Rectal smooth muscle tissue (tissue), 1 donor: ENCODE results near the gene CTAGE9.
"Not testable (repeated sequence)": the region's sequence is repeated elsewhere in the genome, so short reads cannot be mapped to it uniquely, and the experiment has no call there.

ENCODE experiments used
- H3K27ac ChIP-seq: one replicate; pipeline ENCODE4 v1.7.0; 2013; ENCODE audit warnings: low read depth, low read length, inconsistent platforms
- H3K27me3 ChIP-seq: one replicate; pipeline ENCODE4 v1.7.0; 2013; ENCODE audit warnings: low read length; ENCODE audit not compliant: control insufficient read depth, insufficient read depth
- H3K36me3 ChIP-seq: one replicate; pipeline ENCODE4 v1.7.0; 2013; ENCODE audit warnings: low read length; ENCODE audit not compliant: control insufficient read depth, insufficient read depth
- H3K4me1 ChIP-seq: one replicate; pipeline ENCODE4 v1.7.0; 2013; ENCODE audit warnings: low read length; ENCODE audit not compliant: control insufficient read depth, insufficient read depth
- H3K4me3 ChIP-seq: one replicate; pipeline ENCODE4 v1.7.0; 2013; ENCODE audit warnings: low read length
- H3K9ac ChIP-seq: one replicate; pipeline ENCODE4 v1.7.0; 2013; ENCODE audit warnings: low read length

The CTAGE9 gene

DNA sequence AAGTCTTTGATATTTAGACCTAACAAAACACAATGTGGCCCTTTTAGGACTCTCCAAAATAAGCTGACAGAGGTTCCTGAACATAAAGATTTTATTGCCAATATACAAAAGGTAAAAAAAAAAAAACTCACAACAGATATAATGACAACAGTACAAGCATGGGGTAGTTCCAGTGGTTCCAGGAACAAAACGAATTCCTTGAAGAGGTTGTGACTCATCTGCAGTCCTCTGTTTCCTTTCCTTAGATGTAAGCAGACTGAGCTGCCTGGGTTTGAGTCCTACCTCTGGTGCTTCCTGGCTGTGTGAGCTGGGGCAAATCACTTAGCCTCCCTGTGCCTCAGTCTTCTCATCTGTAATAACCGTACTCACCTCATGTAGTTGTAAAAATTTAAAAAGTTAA, 13.3 kb upstream of the CTAGE9 start:
- Histone ChIP-seq H3K4me3 (no peak overlapping the region), H3K9ac (no peak overlapping the region), H3K27ac (no peak overlapping the region), H3K36me3 (peaks cover 4% of the 10 kb centered on the region), H3K4me1 (no peaks in the 10 kb centered on the region), H3K27me3 (no peaks in the 10 kb centered on the region)

DNA sequence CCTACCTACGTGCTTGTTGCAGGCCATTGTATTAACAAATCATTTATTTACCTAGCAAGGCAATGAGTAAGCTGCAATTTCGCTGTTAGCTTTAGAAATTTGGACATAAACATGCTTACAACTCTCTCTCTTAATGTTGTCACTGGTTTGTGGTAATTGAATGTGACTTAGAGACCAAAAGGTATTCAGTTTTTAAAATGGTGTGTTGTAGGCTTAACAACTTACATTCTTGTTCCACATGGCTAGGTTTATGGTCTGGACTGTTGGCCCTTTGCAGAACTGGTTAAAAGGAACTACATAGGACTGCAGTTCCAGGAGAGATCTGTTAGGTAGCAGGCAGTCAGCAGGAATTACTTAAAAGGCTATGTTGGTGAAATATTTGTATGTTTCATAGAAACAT, 10.3 kb upstream of the CTAGE9 start:
- Histone ChIP-seq H3K9ac (no peak overlapping the region), H3K4me3 (no peak overlapping the region), H3K36me3 (peaks cover 4% of the 10 kb centered on the region), H3K4me1 (no peaks in the 10 kb centered on the region), H3K27ac (no peak overlapping the region), H3K27me3 (no peaks in the 10 kb centered on the region)

DNA sequence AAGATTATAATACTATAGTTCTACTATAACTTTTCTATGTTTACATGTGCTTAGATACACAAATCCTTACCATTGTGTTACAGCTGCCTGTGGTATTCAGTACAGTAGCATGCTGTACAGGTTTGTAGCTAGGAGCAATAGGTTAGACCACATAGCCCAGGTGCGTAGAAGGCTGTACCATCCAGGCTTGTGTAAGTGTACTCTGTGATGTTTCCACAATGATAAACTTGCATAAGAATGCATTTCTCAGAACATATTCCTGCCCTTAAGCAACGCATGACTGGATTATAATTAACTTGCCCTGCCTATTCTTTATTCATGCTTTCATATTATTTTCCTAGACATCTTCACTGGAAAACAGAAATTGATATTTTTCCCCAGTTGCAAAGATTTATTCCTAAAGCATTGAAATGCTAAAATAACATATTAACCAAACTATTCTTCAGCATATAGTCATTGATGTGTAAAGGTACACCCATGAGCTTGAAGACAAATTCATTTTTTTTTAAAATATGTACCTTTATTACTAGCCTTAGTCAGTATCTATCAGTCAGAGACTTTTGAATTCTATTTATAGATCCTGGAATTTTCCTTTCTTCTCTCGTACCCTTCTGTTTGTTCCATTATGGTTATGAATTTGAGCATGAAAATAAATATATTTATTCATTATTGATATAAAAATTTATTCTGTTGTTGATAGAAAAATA, 7.2 kb upstream of the CTAGE9 start:
- no peak overlapping the region for H3K27ac ChIP-seq
- no peak overlapping the region for H3K9ac ChIP-seq
- H3K4me1 ChIP-seq: no peaks in the 10 kb centered on the region
- no peak overlapping the region for H3K4me3 ChIP-seq
- no peaks in the 10 kb centered on the region for H3K27me3 ChIP-seq
- H3K36me3 ChIP-seq: peaks cover 4% of the 10 kb centered on the region

DNA sequence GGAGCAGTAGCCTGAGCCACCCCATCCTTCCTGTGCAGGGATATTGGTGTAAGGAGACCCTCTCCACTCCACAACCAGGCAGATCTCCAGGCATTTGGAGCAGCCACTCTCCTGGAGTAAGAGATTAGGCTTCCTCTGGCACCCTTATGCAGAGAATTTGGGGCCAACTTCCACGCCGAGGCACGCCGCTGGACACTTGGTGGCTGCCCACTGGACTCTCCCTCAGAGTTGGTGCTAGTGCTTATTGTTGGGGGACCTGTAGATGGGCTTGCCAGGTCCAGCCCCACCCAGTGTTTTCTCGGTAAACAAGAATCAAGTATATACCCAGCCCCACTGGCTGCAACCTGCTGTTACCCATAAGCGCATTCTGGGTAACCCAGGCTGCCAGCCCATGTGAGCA, 4.8 kb upstream of the CTAGE9 start:
- H3K36me3 ChIP-seq, H3K27me3 ChIP-seq, H3K4me3 ChIP-seq, H3K27ac ChIP-seq, H3K9ac ChIP-seq, H3K4me1 ChIP-seq: not testable (repeated sequence)

DNA sequence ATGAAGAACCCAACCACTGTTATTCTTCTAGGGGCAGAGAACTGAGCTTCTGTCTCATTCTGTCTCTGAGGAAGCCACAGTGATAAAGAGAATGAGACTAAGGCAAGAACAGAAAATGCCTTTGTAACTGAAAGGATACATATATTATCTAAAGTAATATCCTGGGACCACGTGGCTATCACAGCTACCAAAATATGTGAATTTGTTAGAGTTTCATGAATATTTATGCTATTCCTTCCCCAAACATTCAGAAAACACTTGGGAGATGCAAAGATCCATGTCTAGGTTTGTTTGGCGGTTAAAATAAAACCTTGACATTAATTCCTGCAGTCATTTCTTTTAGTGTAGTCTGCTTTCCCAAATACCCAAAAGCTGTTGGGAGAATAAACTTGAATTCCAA, 6.9 kb downstream of the CTAGE9 start:
- H3K27me3 ChIP-seq, H3K4me1 ChIP-seq, H3K9ac ChIP-seq: not testable (repeated sequence)

DNA sequence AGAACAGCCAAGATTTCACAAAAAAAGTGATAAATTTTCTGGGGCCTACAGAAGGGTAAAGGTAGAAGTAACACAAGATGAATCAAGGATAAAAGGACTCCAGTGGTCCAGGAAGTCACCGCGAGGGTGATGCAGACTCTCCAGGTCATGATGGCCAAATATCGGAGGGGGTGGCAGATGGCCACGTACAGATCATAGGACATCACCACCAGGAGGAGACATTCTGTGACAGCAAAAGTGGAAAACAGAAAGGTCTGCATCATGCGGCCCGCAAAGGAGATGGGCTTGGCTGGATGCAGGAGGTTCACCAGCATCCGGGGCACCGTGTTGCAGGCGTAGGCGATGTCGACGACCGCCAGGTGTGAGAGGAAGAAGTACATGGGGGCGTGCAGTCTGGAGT, 10.0 kb downstream of the CTAGE9 start:
- H3K9ac ChIP-seq, H3K4me3 ChIP-seq, H3K36me3 ChIP-seq, H3K4me1 ChIP-seq, H3K27me3 ChIP-seq, H3K27ac ChIP-seq: not testable (repeated sequence)

More for the DNA sequence above, 6.9 kb downstream of the CTAGE9 start:
- H3K27ac ChIP-seq, H3K36me3 ChIP-seq, H3K4me3 ChIP-seq: not testable (repeated sequence)

DNA sequence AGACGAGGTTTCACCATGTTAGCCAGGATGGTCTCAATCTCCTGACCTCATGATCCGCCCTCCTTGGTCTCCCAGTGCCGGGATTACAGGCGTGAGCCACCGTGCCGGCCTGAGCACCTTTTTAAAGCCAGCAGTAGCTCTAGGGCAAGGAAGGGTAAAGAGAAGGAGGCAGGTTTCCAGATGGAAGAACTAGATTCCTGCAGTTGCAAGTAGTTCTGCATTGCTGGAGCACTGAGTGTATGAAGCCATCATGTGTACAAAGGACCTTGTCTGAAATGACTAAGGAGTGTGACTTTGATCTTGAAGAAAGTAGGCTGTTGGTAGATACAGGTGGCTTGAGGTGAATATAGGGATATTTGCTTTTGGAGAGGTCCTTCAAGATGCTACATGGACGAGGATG, 13.9 kb downstream of the CTAGE9 start:
- Histone ChIP-seq H3K27ac (no peak overlapping the region), H3K36me3 (no peaks in the 10 kb centered on the region), H3K4me1 (no peaks in the 10 kb centered on the region), H3K9ac (no peak overlapping the region), H3K4me3 (no peak overlapping the region), H3K27me3 (no peaks in the 10 kb centered on the region)

DNA sequence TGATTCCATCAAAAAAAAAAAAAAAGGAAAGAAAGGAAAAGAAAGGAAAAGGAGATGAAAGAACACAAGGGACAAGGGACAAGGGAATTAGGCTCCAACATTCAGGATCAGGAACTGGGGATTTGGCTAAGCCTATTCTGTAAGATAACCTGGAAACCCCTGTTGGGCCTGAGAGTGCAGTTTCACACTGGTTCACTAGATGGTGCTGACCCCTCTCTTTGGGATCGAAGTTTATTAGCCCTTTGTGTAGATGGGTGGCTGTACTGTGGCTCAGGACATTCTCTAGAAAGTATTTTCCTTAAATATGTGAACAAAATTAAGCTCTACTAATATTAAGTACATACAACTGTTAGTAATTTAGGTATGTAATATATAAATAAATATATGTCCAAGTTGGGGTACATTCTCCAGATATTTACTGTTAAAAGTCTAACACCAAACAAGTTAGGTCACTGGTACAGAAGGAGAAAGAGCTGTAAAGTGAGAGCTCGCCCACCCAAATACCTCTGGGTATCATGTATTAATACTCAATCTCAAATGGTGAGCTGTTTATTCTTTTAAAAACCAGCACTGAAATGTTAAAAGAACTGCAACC, 15.9 kb downstream of the CTAGE9 start:
- H3K36me3 ChIP-seq: no peaks in the 10 kb centered on the region
- no peaks in the 10 kb centered on the region for H3K27me3 ChIP-seq
- H3K4me1 ChIP-seq: no peaks in the 10 kb centered on the region
- H3K4me3 ChIP-seq: no peak overlapping the region
- H3K27ac ChIP-seq: no peak overlapping the region
- H3K9ac ChIP-seq: no peak overlapping the region

DNA sequence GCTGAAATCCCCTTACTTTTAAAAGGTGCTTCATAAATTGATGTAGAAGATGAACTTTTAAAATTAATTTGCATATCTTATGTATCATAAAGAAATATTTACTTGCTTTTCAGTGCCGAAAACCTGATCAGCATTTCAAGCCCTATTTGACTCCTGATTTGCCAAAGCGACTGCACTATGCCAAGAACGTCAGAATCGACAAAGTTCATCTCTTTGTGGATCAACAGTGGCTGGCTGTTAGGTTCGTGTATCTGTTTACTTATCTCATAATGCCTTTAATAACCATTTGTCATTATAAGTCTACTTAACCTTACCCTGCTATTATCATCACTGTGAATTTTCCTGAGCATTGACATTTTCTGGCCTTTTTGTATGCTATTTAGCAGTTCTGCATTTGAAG, 17.4 kb downstream of the CTAGE9 start:
- Histone ChIP-seq H3K4me3 (no peak overlapping the region), H3K9ac (no peak overlapping the region), H3K27ac (no peak overlapping the region), H3K4me1 (no peaks in the 10 kb centered on the region), H3K36me3 (no peaks in the 10 kb centered on the region), H3K27me3 (no peaks in the 10 kb centered on the region)

DNA sequence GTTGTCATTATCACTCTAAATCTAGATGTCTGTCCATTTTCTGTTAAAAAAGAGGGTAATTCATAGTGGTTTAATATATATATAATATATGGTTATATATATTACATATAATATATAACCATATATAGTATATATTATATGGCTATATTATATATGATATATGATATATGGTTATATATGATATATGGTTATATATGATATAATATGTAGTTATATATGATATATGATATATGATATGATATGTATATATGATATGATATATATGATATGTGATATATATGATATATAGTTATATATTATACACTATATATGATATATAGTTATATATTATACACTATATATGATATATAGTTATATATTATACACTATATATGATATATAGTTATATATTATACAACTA, 18.2 kb downstream of the CTAGE9 start:
- no peak overlapping the region for H3K4me3 ChIP-seq

DNA sequence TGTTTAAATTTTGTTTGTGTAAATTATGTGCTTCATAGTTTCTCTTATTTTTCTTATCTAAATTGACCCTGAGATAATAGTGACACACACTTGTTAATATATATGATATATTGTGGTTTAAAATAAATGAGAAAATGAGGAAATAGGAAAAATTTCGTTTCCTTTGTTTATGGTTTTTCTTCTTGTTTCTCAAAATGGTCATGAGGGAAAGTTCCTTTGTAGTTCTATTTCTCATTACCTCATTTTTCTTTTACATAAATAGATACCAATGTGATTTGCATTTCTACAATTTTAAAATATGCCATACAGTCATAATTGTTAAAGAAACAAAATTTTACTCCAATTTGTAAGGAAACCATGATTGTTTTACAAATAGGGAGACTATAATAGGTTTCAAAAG, 18.8 kb downstream of the CTAGE9 start:
- no peaks in the 10 kb centered on the region for H3K27me3 ChIP-seq
- no peak overlapping the region for H3K27ac ChIP-seq
- H3K4me3 ChIP-seq: no peak overlapping the region
- H3K4me1 ChIP-seq: no peaks in the 10 kb centered on the region
- H3K9ac ChIP-seq: no peak overlapping the region
- no peaks in the 10 kb centered on the region for H3K36me3 ChIP-seq

More for the DNA sequence above, 18.2 kb downstream of the CTAGE9 start:
- Histone ChIP-seq H3K4me1 (no peaks in the 10 kb centered on the region), H3K27me3 (no peaks in the 10 kb centered on the region), H3K27ac (no peak overlapping the region), H3K9ac (no peak overlapping the region), H3K36me3 (no peaks in the 10 kb centered on the region)

DNA sequence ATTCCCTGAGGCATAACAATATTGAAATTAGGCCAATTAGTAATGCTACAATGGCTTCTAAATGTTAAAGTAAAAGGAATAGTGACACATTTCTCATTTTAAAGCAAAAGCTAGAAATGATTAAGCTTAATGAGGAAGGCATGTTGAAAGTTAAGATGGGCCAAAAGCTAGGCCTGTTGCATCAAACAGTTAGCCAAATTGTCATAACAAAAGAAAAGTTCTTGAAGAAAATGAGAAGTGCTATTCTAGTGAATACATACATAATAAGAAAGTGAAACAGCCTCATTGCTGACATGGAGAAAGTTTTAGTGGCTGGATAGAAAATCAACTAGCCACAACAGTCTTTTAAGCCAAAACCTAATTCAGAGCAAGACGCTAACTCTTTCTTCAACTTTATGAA, 22.5 kb downstream of the CTAGE9 start:
- H3K9ac ChIP-seq: no peak overlapping the region
- H3K36me3 ChIP-seq: no peaks in the 10 kb centered on the region
- H3K4me1 ChIP-seq: no peaks in the 10 kb centered on the region
- H3K27ac ChIP-seq: no peak overlapping the region
- no peak overlapping the region for H3K4me3 ChIP-seq
- no peaks in the 10 kb centered on the region for H3K27me3 ChIP-seq

DNA sequence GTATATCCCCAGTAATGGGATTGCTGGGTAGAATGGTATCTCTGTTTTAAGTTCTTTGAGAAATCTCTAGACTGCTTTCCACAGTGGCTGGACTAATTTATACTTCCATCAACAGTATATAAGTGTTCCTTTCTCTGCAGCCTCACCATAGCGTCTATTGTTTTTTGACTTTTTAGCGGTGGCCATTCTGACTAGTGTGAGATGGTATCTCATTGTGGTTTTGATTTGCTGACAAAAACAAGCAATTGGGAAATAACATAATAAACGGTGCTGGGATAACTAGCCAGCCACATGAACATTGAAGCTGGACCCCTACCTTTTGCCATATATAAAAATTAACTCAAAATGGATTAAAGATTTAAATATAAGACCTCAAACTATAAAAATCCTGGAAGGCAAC, 23.8 kb downstream of the CTAGE9 start:
- H3K4me3 ChIP-seq: no peak overlapping the region
- H3K36me3 ChIP-seq: no peaks in the 10 kb centered on the region
- no peaks in the 10 kb centered on the region for H3K27me3 ChIP-seq
- no peaks in the 10 kb centered on the region for H3K4me1 ChIP-seq
- H3K9ac ChIP-seq: no peak overlapping the region
- no peak overlapping the region for H3K27ac ChIP-seq
